Dendritic cell treated with granulocyte-macrophage colony-stimulating factor and Interleukin-4, amounts not matched to agents 40 ng/mL and 50 ng/mL, for 4 days (primary cell): ENCODE data around the gene TMEM14A.
"Not testable (repeated sequence)": the region's sequence is repeated elsewhere in the genome, so short reads cannot be mapped to it uniquely, and the experiment has no call there.

Source experiments
- H3K27ac Mint-ChIP-seq: one replicate; pipeline ENCODE4 v1.8.0; 2022; ENCODE audit warnings: mild to moderate bottlenecking, mixed read lengths
- H3K27me3 Mint-ChIP-seq: one replicate; pipeline ENCODE4 v1.8.0; 2022; ENCODE audit warnings: mild to moderate bottlenecking, mixed read lengths
- H3K36me3 Mint-ChIP-seq: one replicate; pipeline ENCODE4 v1.8.0; 2022; ENCODE audit warnings: low read depth, mixed read lengths
- H3K4me1 Mint-ChIP-seq: one replicate; pipeline ENCODE4 v1.8.0; 2022; ENCODE audit warnings: low read depth, mixed read lengths
- H3K4me3 Mint-ChIP-seq: one replicate; pipeline ENCODE4 v1.8.0; 2022; ENCODE audit warnings: mild to moderate bottlenecking, moderate library complexity, mixed read lengths
- H3K9me3 Mint-ChIP-seq: one replicate; pipeline ENCODE4 v1.8.0; 2022; ENCODE audit warnings: mixed read lengths
- intact Hi-C: fragments of 100-400 bp; cut with micrococcal nuclease; formaldehyde crosslinking; loops from one replicate; pipeline ENCODE4 v1.15.0; 2022

Gene TMEM14A

DNA sequence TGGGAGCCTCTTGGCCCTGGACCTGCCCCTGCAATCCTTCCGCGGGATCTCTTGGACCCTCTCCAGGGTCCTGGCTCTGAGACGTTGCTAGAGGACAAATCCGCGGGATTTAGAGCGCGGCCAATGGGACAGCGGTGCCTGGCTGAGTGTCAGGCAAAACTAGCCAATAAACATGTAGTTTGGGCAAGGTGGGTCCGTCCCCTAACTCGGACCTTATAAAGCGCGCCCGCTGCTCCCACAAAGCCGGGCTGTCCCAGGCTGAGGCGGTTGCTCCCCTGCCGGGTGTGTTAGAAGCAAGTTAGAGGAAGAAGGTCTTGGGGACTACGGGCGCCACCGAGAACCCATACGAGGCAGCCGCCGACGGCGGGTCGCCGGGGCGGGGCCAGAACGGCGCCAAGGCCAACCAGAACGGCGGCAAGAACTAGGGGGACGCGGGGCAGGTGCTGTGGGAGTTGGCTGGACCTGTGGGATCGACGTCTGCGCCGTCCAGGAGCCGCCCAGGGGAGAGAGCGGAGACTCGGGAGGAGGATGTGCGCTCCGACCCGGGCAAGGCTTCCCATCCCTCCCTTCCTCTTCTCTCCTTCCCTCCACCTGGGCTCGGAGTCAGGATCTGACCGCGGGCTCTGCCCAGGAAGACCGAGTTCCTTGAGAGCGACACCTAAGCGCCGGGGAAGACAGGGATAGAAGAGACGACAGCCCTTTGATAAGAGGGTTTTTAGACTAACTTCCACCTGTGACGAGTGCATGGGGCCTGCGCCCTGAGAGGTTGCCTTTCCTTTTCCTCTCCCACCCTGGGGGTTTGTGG, 6.5 kb upstream of the TMEM14A start:
- Mint-ChIP-seq H3K27me3 (peaks cover 17% of the 10 kb centered on the region), H3K36me3 (peaks cover 18% of the 10 kb centered on the region), H3K4me1 (no peaks in the 10 kb centered on the region), H3K9me3 (no peaks in the 10 kb centered on the region), H3K4me3 (no peak overlapping the region), H3K27ac (no peak overlapping the region)
- intact Hi-C loops, result loop anchor here (5.0 to 10.0 kb wide), 3 partner anchors 87 to 377 kb away; partner anchors contain the start of gene TRAM2

DNA sequence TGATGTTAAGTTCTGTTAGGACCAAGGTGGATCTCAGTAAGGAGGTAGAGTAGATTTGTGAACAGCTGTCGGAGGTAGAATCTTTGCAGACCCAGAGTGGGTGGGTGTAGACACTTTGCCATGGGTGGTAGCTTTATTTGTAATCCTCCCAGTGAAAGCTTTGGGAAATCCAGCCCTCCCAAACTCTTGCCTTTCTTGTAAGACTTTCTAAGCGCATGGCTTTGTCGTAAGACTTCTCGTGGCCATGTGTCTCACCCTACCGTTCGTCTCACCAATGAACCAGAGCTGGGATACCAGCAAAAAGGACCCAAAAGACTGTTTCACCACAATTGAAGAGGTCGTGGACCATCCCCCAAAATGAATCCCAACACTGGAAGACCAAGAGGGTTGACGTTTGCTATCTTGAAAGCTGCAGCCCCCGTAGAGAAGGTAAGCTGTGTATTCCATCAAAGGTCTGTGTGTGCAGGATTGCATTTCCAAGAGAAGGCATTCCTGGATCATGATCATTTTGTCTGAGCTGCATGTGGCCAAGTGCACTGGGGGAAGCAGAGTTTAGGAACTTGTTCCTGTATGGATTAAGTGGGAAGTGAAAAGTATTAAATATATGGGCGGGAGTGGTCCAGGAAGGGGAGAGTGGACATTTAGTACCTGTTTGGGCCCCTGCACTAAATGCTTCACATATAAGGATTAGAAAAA, 5.8 kb upstream of the TMEM14A start:
- Mint-ChIP-seq H3K27ac (no peak overlapping the region), H3K9me3 (no peaks in the 10 kb centered on the region), H3K4me3 (no peak overlapping the region), H3K4me1 (peaks cover 4% of the 10 kb centered on the region), H3K36me3 (peaks cover 25% of the 10 kb centered on the region), H3K27me3 (peaks cover 24% of the 10 kb centered on the region)
- intact Hi-C loops, result loop anchor here (5.0 to 10.0 kb wide), 3 partner anchors 88 to 378 kb away; partner anchors contain the start of gene TRAM2

GRCh38 chr6:52666071-52666470, 4.8 kb upstream of the TMEM14A start:
- peaks cover 13% of the 10 kb centered on the region for H3K4me1 Mint-ChIP-seq
- peaks cover 26% of the 10 kb centered on the region for H3K36me3 Mint-ChIP-seq
- no peak overlapping the region for H3K27ac Mint-ChIP-seq
- peaks cover 24% of the 10 kb centered on the region for H3K27me3 Mint-ChIP-seq
- H3K9me3 Mint-ChIP-seq, result no peaks in the 10 kb centered on the region
- no peak overlapping the region for H3K4me3 Mint-ChIP-seq
- intact Hi-C loops, result loop anchor here (2.0 to 10.0 kb wide), 2 partner anchors 19 to 171 kb away; no protein-coding TSS in a partner anchor

DNA sequence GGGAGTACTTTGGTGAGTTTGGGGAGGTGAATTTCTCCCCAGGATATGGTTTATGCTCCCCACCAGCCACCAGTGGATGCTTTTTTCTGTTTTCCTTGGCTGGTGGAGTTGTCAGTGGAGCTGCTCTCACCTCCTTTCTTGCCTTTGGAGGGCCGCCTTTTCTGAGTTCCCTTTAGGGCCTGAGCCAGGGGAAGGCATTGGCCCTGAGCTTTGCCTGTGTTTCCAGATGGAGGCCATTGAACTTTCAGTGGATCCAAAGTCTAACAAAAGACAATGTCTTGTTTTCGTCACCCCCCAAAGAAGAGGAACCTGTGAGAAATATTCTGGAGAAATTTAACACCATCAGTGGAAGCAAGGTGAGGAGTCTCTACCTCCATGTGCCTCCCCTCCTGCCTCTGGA, 4.4 kb upstream of the TMEM14A start:
- intact Hi-C loops, result loop anchor here (2.0 to 10.0 kb wide), 2 partner anchors 18 to 172 kb away; no protein-coding TSS in a partner anchor
- no peaks in the 10 kb centered on the region for H3K9me3 Mint-ChIP-seq
- peaks cover 18% of the 10 kb centered on the region for H3K4me1 Mint-ChIP-seq
- H3K27me3 Mint-ChIP-seq, result peaks cover 28% of the 10 kb centered on the region
- H3K27ac Mint-ChIP-seq, result no peak overlapping the region
- H3K36me3 Mint-ChIP-seq, result peaks cover 26% of the 10 kb centered on the region
- no peak overlapping the region for H3K4me3 Mint-ChIP-seq

DNA sequence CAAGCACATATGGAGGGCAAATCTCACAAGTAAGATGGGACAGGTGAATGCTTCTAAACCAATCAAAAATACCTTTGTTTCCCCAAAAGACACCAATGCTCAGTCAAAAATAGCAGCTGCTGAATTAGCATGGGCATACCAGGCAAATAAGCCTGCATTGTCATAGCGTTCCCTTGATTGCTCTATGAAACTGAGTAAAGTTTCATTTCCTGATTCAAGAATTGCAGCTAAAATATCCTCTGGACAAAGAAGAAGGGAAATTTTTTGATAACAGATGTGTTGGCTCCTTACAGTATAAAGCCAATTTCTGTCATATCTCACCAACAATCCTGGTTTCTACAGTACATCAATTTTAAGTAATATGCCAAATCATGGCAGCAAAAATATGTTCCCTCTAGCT, 3.3 kb upstream of the TMEM14A start:
- H3K4me1 Mint-ChIP-seq, result peaks cover 23% of the 10 kb centered on the region
- H3K9me3 Mint-ChIP-seq, result no peaks in the 10 kb centered on the region
- peak overlapping the region; percentile 55 for H3K4me3 Mint-ChIP-seq
- peaks cover 26% of the 10 kb centered on the region for H3K36me3 Mint-ChIP-seq
- no peak overlapping the region for H3K27ac Mint-ChIP-seq
- peaks cover 37% of the 10 kb centered on the region for H3K27me3 Mint-ChIP-seq
- intact Hi-C loops, result loop anchor here (2.0 to 10.0 kb wide), 2 partner anchors 17 to 173 kb away; no protein-coding TSS in a partner anchor

DNA sequence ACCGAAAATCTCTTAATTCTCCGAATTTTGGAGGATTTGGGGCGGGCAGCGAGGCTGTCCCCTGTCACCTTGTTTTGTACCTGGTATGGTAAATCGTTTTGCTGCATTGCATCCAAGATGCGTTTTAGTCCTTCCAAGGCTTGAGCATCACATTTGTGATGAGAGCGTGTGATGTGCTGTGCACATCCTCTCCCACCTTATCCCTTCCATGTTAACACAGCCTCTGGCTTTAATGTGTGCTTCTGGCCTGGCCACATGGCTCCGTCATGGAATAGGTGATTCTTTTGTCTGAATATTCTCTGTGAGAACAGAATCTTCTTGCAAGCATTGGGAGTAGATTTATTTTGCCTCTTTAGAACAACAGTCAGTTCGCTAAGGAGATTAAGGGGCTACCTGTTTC, 763 bp downstream of the TMEM14A start:
- Mint-ChIP-seq H3K27ac (peak overlapping the region; percentile 72), H3K9me3 (peaks cover 14% of the 10 kb centered on the region), H3K27me3 (peaks cover 66% of the 10 kb centered on the region), H3K4me3 (peak overlapping the region; percentile 75), H3K36me3 (peaks cover 36% of the 10 kb centered on the region), H3K4me1 (peaks cover 33% of the 10 kb centered on the region)
- intact Hi-C loops, result no loop called here

- Mint-ChIP-seq H3K4me3 (no peak overlapping the region), H3K27me3 (peaks cover 71% of the 10 kb centered on the region), H3K36me3 (peaks cover 33% of the 10 kb centered on the region), H3K4me1 (peaks cover 33% of the 10 kb centered on the region), H3K27ac (no peak overlapping the region), H3K9me3 (peaks cover 19% of the 10 kb centered on the region)
- intact Hi-C loops, result no loop called here
Observed at GRCh38 chr6:52672412-52673025, 1.6 kb downstream of the TMEM14A start.

- intact Hi-C loops, result no loop called here
- peaks cover 19% of the 10 kb centered on the region for H3K9me3 Mint-ChIP-seq
- H3K27me3 Mint-ChIP-seq, result peaks cover 87% of the 10 kb centered on the region
- no peak overlapping the region for H3K27ac Mint-ChIP-seq
- H3K4me1 Mint-ChIP-seq, result peaks cover 33% of the 10 kb centered on the region
- peaks cover 24% of the 10 kb centered on the region for H3K36me3 Mint-ChIP-seq
- no peak overlapping the region for H3K4me3 Mint-ChIP-seq
Observed at GRCh38 chr6:52674666-52675065, 3.8 kb downstream of the TMEM14A start.

DNA sequence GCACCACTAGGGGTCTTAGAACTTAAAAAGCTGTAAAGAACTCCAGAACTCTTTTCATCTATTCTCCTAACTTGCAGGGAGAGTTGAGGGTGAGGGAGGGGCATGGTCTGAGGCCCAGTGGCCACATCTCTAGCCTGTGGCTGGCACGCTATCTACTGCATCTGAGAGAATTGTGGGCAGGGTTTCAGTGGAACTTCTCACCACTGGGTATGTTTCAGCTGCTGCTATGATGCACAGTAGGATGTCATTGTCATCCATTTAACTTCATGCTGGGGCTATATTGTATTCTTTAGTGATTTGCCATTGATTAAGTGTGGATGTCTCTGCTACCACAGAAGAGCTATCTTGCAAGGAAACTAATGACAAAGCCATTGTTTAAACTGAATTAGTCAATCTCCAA, 4.5 kb downstream of the TMEM14A start:
- Mint-ChIP-seq H3K9me3 (peaks cover 19% of the 10 kb centered on the region), H3K4me3 (no peak overlapping the region), H3K36me3 (peaks cover 19% of the 10 kb centered on the region), H3K27ac (no peak overlapping the region), H3K4me1 (peaks cover 26% of the 10 kb centered on the region), H3K27me3 (peaks cover 88% of the 10 kb centered on the region)
- intact Hi-C loops, result no loop called here

GRCh38 chr6:52676631-52677030, 5.7 kb downstream of the TMEM14A start:
- intact Hi-C loops, H3K27ac Mint-ChIP-seq, H3K4me3 Mint-ChIP-seq: not testable (repeated sequence)
- H3K27me3 Mint-ChIP-seq, result peaks cover 88% of the 10 kb centered on the region
- peaks cover 19% of the 10 kb centered on the region for H3K36me3 Mint-ChIP-seq
- H3K9me3 Mint-ChIP-seq, result peaks cover 19% of the 10 kb centered on the region
- peaks cover 14% of the 10 kb centered on the region for H3K4me1 Mint-ChIP-seq

GRCh38 chr6:52681416-52681815, 10.5 kb downstream of the TMEM14A start:
- no peak overlapping the region for H3K27ac Mint-ChIP-seq
- no peak overlapping the region for H3K4me3 Mint-ChIP-seq
- H3K4me1 Mint-ChIP-seq, result peaks cover 11% of the 10 kb centered on the region
- intact Hi-C loops, result loop anchor here (10.0 kb wide), 1 partner anchor 313 kb away; the partner anchor contains the start of gene GSTA4
- H3K9me3 Mint-ChIP-seq, result peaks cover 7% of the 10 kb centered on the region
- peaks cover 68% of the 10 kb centered on the region for H3K27me3 Mint-ChIP-seq
- peaks cover 8% of the 10 kb centered on the region for H3K36me3 Mint-ChIP-seq

DNA sequence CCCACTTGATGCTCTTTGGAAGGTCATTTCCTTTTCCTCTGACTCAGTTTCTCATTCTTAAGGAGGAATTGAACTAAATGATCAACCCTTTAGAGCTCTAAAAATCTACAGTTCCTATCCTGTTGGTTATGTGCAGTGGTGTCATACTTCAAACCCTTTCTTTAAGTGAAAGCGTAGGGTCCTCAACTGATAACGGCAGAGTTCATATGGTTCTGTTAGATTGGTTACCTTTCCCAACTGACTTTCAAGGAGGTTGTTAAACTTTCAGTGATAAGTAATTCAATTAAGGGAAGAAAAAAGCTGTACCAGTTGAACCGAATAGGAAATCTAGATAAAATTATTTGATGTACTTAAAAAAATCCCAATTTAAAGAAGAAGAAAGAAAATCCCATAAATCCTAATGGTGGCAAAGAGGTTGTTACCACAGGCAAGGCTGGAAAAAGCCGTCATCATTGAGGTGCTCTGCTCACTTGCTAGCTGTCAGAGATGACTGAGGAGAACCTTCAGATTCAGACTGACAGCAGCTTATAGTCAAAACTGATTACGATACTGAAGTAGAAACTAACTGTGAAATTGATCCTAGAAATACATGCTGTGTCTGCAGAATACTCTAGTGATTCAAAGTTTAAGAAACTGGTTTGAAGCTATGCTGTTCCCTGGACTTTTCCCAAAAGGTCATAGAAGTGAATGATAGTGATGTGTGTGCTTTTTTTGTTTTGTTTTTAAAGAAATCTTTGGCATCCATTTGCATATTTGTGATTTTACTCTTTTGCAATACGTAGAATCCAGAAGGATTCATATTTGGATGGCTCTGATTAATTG, 16.2 kb downstream of the TMEM14A start:
- Mint-ChIP-seq H3K36me3 (no peaks in the 10 kb centered on the region), H3K4me3 (no peak overlapping the region), H3K9me3 (no peaks in the 10 kb centered on the region), H3K27me3 (peaks cover 66% of the 10 kb centered on the region), H3K4me1 (peaks cover 11% of the 10 kb centered on the region), H3K27ac (no peak overlapping the region)
- intact Hi-C loops, result loop anchor here (10.0 kb wide), 1 partner anchor 308 kb away; the partner anchor contains the start of gene GSTA4

DNA sequence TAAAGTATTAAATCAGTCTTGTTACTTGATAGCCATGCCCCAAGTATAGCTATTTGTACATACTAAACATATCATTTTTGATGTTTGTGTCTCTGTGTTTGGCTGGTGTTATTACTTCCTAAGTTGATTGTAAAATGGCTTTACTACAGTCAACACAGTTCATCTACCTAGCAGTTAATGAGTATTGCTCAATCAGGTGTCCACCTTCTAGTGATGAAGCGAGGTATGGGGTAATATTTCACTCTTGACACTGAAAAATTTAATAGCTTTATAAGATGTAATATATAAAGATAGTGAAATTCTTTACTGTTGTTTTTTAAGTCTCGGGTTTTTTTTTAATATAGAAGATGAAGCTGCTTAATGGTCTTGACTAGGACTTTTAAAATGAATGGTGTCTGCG, 18.9 kb downstream of the TMEM14A start:
- Mint-ChIP-seq H3K4me1 (peaks cover 8% of the 10 kb centered on the region), H3K36me3 (no peaks in the 10 kb centered on the region), H3K9me3 (peaks cover 8% of the 10 kb centered on the region), H3K27me3 (peaks cover 70% of the 10 kb centered on the region), H3K27ac (no peak overlapping the region), H3K4me3 (no peak overlapping the region)
- intact Hi-C loops, result loop anchor here (10.0 kb wide), 1 partner anchor 305 kb away; the partner anchor contains the start of gene GSTA4
